Neural cell (in vitro differentiated cells): ENCODE data around the gene IGF1R. TPM values are rescaled to one million over a fixed set of nuclear protein-coding genes. Genes with fewer than 3 reads are reported as not detected.

ENCODE experiments used
- H2AFZ ChIP-seq: fragments of 200-600, 300-800 bp; sonication (generic), shearing (Covaris generic); 2 replicates; pipeline ENCODE4 v1.6.0; 2014; ENCODE audit warnings: low read depth, mild to moderate bottlenecking, antibody characterized with exemption, low read length, moderate library complexity
- H3F3A ChIP-seq: fragments of 200-600 bp; shearing (Covaris generic); 2 replicates; pipeline ENCODE4 v1.6.1; 2016; ENCODE audit warnings: mild to moderate bottlenecking, moderate library complexity, mixed read lengths, antibody characterized with exemption, low read length; ENCODE audit not compliant: insufficient read depth, poor library complexity, severe bottlenecking
- H3K27ac ChIP-seq: fragments of 200-600, 300-800 bp; sonication (generic), shearing (Covaris generic); 2 replicates; pipeline ENCODE4 v1.5.1; 2014; ENCODE audit warnings: mild to moderate bottlenecking, low read length, moderate library complexity
- H3K27me3 ChIP-seq: fragments of 300-800, 200-600 bp; sonication (generic), shearing (Covaris generic); 2 replicates; pipeline ENCODE4 v1.6.0; 2014; ENCODE audit warnings: mild to moderate bottlenecking, low read depth, low read length, moderate library complexity; ENCODE audit not compliant: insufficient read depth
- H3K36me3 ChIP-seq: fragments of 300-800, 200-600 bp; sonication (generic), shearing (Covaris generic); 2 replicates; pipeline ENCODE4 v1.5.1; 2014; ENCODE audit warnings: mild to moderate bottlenecking, antibody characterized with exemption, low read length, moderate library complexity; ENCODE audit not compliant: insufficient read depth
- H3K4me2 ChIP-seq: fragments of 300-800, 200-600 bp; sonication (generic), shearing (Covaris generic); 2 replicates; pipeline ENCODE4 v1.6.0; 2014; ENCODE audit warnings: mild to moderate bottlenecking, low read length
- H3K4me3 ChIP-seq: fragments of 300-800, 200-600 bp; sonication (generic), shearing (Covaris generic); 2 replicates; pipeline ENCODE4 v1.5.1; 2014; ENCODE audit warnings: mild to moderate bottlenecking, low read length, moderate library complexity
- H3K79me2 ChIP-seq: fragments of 200-600 bp; shearing (Covaris generic); replicated peaks from 2 replicates; pipeline ENCODE4 v1.6.0; 2014; ENCODE audit warnings: mild to moderate bottlenecking, low read length, moderate library complexity; ENCODE audit not compliant: insufficient read depth
- H3K9ac ChIP-seq: fragments of 300-800, 200-600 bp; sonication (generic), shearing (Covaris generic); 2 replicates; pipeline ENCODE4 v1.6.1; 2016; ENCODE audit warnings: mild to moderate bottlenecking, low read length, mixed read lengths
- H3K9me2 ChIP-seq: fragments of 200-600 bp; shearing (Covaris generic); 2 replicates; pipeline ENCODE4 v1.6.1; 2016; ENCODE audit warnings: mild to moderate bottlenecking, low read length, mixed read lengths; ENCODE audit not compliant: insufficient read depth
- H3K9me3 ChIP-seq: fragments of 200-600, 300-800 bp; sonication (generic), shearing (Covaris generic); 2 replicates; pipeline ENCODE4 v1.6.1; 2016; ENCODE audit warnings: mild to moderate bottlenecking, mixed run types, low read length, moderate library complexity, mixed read lengths
- H4K20me1 ChIP-seq: fragments of 200-600 bp; shearing (Covaris generic); 2 replicates; pipeline ENCODE4 v1.6.1; 2016; ENCODE audit warnings: mild to moderate bottlenecking, mixed run types; ENCODE audit not compliant: insufficient read depth
- EP300 ChIP-seq: fragments of 450-650 bp; conservative IDR thresholded peaks from 2 replicates; pipeline ENCODE4 v1.6.1; 2014; ENCODE audit warnings: antibody characterized with exemption, mild to moderate bottlenecking, moderate library complexity; ENCODE audit not compliant: poor library complexity, severe bottlenecking
- EZH2 ChIP-seq: fragments of 200-600, 300-800 bp; shearing (Covaris generic), sonication (generic); IDR thresholded peaks from 2 replicates; pipeline ENCODE4 v1.6.1; 2014; ENCODE audit warnings: antibody characterized with exemption, low read length, borderline replicate concordance, mild to moderate bottlenecking; ENCODE audit not compliant: insufficient read depth, poor library complexity, severe bottlenecking
- RAD21 ChIP-seq: fragments of 450-650 bp; conservative IDR thresholded peaks from 2 replicates; pipeline ENCODE4 v1.6.1; 2014; ENCODE audit warnings: antibody characterized with exemption, mild to moderate bottlenecking, moderate library complexity
- REST ChIP-seq: IDR thresholded peaks from 2 replicates; pipeline ENCODE4 v1.6.1; 2012; ENCODE audit warnings: borderline replicate concordance
- SMC3 ChIP-seq: fragments of 450-650 bp; conservative IDR thresholded peaks from 2 replicates; pipeline ENCODE4 v1.6.1; 2014; ENCODE audit warnings: antibody characterized with exemption, mild to moderate bottlenecking, moderate library complexity; ENCODE audit not compliant: poor library complexity
- TAF1 ChIP-seq: IDR thresholded peaks from 2 replicates; pipeline ENCODE4 v1.6.1; 2012; ENCODE audit warnings: low read depth
- polyA plus RNA-seq: library from polyadenylated mRNA; depleted of rRNA; stranded (reverse); fragments of >200 nt; gene quantifications from 2 replicates; pipeline ENCODE4 v1.2.3, GENCODE V29; 2014

IGF1R gene
- polyA plus RNA-seq, 1 donor from 2014 or later, result 10.9 TPM

GRCh38 chr15:98935736-98936135 is 287.4 kb downstream of the IGF1R start:
- Histone ChIP-seq H3K36me3 (peaks cover 3% of the 10 kb centered on the region), H2AFZ (no peak overlapping the region), H4K20me1 (no peaks in the 10 kb centered on the region), H3K9me3 (no peaks in the 10 kb centered on the region), H3K27me3 (no peaks in the 10 kb centered on the region), H3K4me3 (no peak overlapping the region), H3F3A (no peaks in the 10 kb centered on the region), H3K79me2 (no peaks in the 10 kb centered on the region), H3K9me2 (no peaks in the 10 kb centered on the region), H3K27ac (no peak overlapping the region), H3K4me2 (no peak overlapping the region), H3K9ac (no peak overlapping the region)
- TF ChIP-seq TAF1, result no peak

DNA sequence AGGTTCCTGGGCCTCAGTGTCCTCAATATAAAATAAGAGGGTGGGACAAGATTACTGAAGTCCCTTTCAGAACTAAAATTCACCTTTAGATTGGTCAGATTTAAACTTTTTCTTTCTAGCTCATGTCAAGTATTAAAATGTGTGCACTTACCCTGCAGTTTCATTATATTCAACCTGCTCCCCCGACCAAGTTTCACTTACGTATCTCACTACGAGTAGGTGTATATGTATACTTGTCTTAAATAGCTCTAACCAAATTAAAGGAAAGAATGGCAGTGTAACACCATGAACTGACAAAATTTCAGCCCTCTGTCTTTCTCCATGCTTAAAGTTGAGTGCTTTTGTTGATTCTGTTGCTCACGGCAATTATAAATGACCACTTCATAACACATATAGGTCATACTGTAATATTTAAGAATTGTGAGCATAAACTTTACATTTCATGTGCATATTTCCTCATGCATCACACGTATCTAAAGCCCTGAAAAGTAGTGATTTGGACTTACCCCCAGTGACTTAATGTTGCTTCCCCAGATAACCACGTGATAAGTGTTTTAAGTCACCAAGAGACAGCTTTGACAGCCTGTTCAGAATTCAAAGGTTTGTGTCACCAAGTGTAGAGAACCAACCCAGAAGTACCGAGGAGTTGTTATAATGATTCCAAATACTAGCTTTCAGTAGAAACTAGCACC is 289.2 kb downstream of the IGF1R start:
- Histone ChIP-seq H3K36me3 (peaks cover 3% of the 10 kb centered on the region), H3K4me3 (no peak overlapping the region), H3K9ac (no peak overlapping the region), H3K27ac (no peak overlapping the region), H3F3A (no peaks in the 10 kb centered on the region), H3K9me3 (no peaks in the 10 kb centered on the region), H3K79me2 (no peaks in the 10 kb centered on the region), H3K27me3 (no peaks in the 10 kb centered on the region), H3K4me2 (no peak overlapping the region), H2AFZ (no peak overlapping the region), H4K20me1 (no peaks in the 10 kb centered on the region), H3K9me2 (no peaks in the 10 kb centered on the region)
- TF ChIP-seq SMC3 (no peak), TAF1 (no peak)

GRCh38 chr15:98938105-98938417 is 289.7 kb downstream of the IGF1R start:
- TF ChIP-seq EP300 (no peak), REST (no peak), EZH2 (no peak), RAD21 (no peak)

More at GRCh38 chr15:98938105-98938417, 289.7 kb downstream of the IGF1R start:
- H3K27ac ChIP-seq, result no peak overlapping the region
- no peak overlapping the region for H3K4me2 ChIP-seq
- no peak overlapping the region for H2AFZ ChIP-seq
- H3K4me3 ChIP-seq, result no peak overlapping the region
- no peak overlapping the region for H3K9ac ChIP-seq
- no peaks in the 10 kb centered on the region for H3F3A ChIP-seq
- H3K9me3 ChIP-seq, result no peaks in the 10 kb centered on the region
- H3K36me3 ChIP-seq, result peaks cover 3% of the 10 kb centered on the region
- H3K27me3 ChIP-seq, result no peaks in the 10 kb centered on the region
- no peaks in the 10 kb centered on the region for H4K20me1 ChIP-seq
- no peaks in the 10 kb centered on the region for H3K9me2 ChIP-seq
- no peaks in the 10 kb centered on the region for H3K79me2 ChIP-seq
